Ovary (tissue), 9 donors: ENCODE data around the gene USP9X. TPM values are rescaled to one million over a fixed set of nuclear protein-coding genes. Genes with fewer than 3 reads are reported as not detected.
A peak's percentile ranks its signal among the peaks of the same experiment; 100 is the strongest.
"Not testable (repeated sequence)": the region's sequence is repeated elsewhere in the genome, so short reads cannot be mapped to it uniquely, and the experiment has no call there.

Experiments used
- DNase-seq, 5 donors: peaks; one replicate each; pipeline ENCODE4 v3.0.0-alpha.2; 2019 to 2020
- H3K27ac ChIP-seq, 2 donors: fragments of 200-600 bp; one replicate each; pipeline versions ENCODE4 v1.5.1 to v1.8.0; 2019 to 2022
- H3K27me3 ChIP-seq: fragments of 200-600 bp; one replicate; pipeline ENCODE4 v1.8.0; 2022
- H3K36me3 ChIP-seq: fragments of 200-600 bp; sonication (generic); one replicate; pipeline ENCODE4 v1.5.1; 2019
- H3K4me1 ChIP-seq: one replicate; pipeline ENCODE4 v1.8.1; 2013; ENCODE audit warnings: mild to moderate bottlenecking, moderate library complexity; ENCODE audit not compliant: insufficient read depth
- H3K4me3 ChIP-seq: fragments of 200-600 bp; sonication (generic); one replicate; pipeline ENCODE4 v1.5.1; 2017
- H3K9me3 ChIP-seq, 2 donors: fragments of 200-600 bp in 1 of 2; sonication (generic) in 1 of 2; one replicate each; pipeline versions ENCODE4 v1.5.1 to v1.8.1; 2013 to 2019; ENCODE audit warnings: mild to moderate bottlenecking in 1 of 2, moderate library complexity in 1 of 2
- EP300 ChIP-seq: sonication (generic); formaldehyde crosslinking; IDR thresholded peaks from one replicate; pipeline ENCODE4 v1.6.1; 2017; ENCODE audit warnings: antibody characterized with exemption
- POLR2A ChIP-seq: fragments of 450-650 bp; IDR thresholded peaks from one replicate; pipeline ENCODE4 v1.6.1; 2017; ENCODE audit warnings: antibody characterized with exemption, mild to moderate bottlenecking, moderate library complexity
- WGBS, 3 donors: extraction: QIAGEN DNeasy Blood & Tissue Kit in 1 of 3; methylation state at CpG; one replicate each; pipeline versions ENCODE4 v1.1.5 to v1.1.7; 2013 to 2017; 5-methylcytosine and 5-hydroxymethylcytosine counted together
- intact Hi-C, 4 donors: fragments of 100-400 bp; cut with DNase I; formaldehyde crosslinking; loops; one replicate each; pipeline versions ENCODE4 v1.11.0 to v1.15.1; 2022 to 2023
- polyA plus RNA-seq, 2 donors: library from polyadenylated mRNA; stranded (reverse); fragments of 200-250 nt in 1 of 2; fragments of 350-450 nt in 1 of 2; fragmentation: Illumina TruSeq in 1 of 2; extraction: RNeasy Lipid Tissue Mini Kit (QIAGEN cat#74804) in 1 of 2; gene quantifications; one replicate each; pipeline ENCODE4 v1.2.3, GENCODE V29; 2013 to 2014
- total RNA-seq, 7 donors: library from RNA; depleted of rRNA in 2 of 7; stranded (reverse); fragments of >200 nt in 2 of 7; fragmentation: NEBNext Ultra II Directional in 3 of 7; extraction: Animal tissue kit (Norgen Biotek cat#: 25700) in 3 of 7; gene quantifications; one replicate each; pipeline versions ENCODE4 v1.1.0 to v1.2.4, GENCODE V29; 2016 to 2023
- TF ChIP-seq, protein P1 (sequence below), 3 donors: fragments of 450-650 bp in 2 of 3; fragments of 200-600 bp in 1 of 3; IDR thresholded peaks; one replicate each; pipeline versions ENCODE4 v1.5.1 to v1.8.0; 2016 to 2022; ENCODE audit warnings: antibody characterized with exemption in 3 of 3, mild to moderate bottlenecking in 1 of 3
- donor health status: DM: no; HTN: no; CAD: no; lungs with moderate emphysema.
- donor health status: DM: no; HTN: no; CAD: no.
- donor health status: Bipolar disorder and iron deficiency.
- donor health status: DM: yes; HTN: yes; CAD: no.
- donor health status: DM: no; HTN: no; CAD: no.
- donor health status: DM: yes; HTN: yes; CAD: no.

Gene USP9X
- total and polyA plus RNA-seq, 9 donors: 14.2 to 95.1 (median 60.0) TPM

GRCh38 chrX:41180194-41180908, 95.1 kb downstream of the USP9X start:
- TF ChIP-seq POLR2A: no peak
- TF ChIP-seq, protein P1, sequence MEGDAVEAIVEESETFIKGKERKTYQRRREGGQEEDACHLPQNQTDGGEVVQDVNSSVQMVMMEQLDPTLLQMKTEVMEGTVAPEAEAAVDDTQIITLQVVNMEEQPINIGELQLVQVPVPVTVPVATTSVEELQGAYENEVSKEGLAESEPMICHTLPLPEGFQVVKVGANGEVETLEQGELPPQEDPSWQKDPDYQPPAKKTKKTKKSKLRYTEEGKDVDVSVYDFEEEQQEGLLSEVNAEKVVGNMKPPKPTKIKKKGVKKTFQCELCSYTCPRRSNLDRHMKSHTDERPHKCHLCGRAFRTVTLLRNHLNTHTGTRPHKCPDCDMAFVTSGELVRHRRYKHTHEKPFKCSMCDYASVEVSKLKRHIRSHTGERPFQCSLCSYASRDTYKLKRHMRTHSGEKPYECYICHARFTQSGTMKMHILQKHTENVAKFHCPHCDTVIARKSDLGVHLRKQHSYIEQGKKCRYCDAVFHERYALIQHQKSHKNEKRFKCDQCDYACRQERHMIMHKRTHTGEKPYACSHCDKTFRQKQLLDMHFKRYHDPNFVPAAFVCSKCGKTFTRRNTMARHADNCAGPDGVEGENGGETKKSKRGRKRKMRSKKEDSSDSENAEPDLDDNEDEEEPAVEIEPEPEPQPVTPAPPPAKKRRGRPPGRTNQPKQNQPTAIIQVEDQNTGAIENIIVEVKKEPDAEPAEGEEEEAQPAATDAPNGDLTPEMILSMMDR (IDR thresholded peaks at IDR 0.05): peak; percentile 36 to 55 (median 50)
- Histone ChIP-seq H3K4me3 (no peak overlapping the region), H3K27ac (no peak overlapping the region), H3K27me3 (no peaks in the 10 kb centered on the region), H3K9me3 (no peaks in the 10 kb centered on the region), H3K36me3 (no peaks in the 10 kb centered on the region), H3K4me1 (no peaks in the 10 kb centered on the region)
- intact Hi-C loops: loop anchor here (5.0 to 10.0 kb wide), 4 partner anchors 64 to 1893 kb away; no protein-coding TSS in a partner anchor
- DNase-seq: peak; percentile 32 to 65 (median 56)
- 35 to 38% (median 36%) methylated on average over 5 of the region's 5 CpGs for WGBS, 3 donors

DNA sequence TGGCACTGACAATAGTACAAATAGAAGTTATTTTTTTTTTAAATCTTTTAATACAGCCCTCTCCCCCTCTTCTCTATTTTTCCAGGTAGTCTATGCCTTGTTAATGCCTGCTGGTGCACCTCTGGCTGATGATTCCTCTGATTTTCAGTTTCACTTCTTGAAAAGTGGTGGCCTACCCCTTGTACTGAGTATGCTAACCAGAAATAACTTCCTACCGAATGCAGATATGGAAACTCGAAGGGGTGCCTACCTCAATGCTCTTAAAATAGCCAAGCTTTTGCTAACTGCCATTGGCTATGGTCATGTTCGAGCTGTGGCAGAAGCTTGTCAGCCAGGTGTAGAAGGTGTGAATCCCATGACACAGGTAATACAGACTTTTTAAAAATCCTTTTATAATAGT, 99.1 kb downstream of the USP9X start:
- TF ChIP-seq POLR2A: no peak
- TF ChIP-seq, protein P1 (IDR thresholded peaks at IDR 0.05): no peak
- Histone ChIP-seq H3K4me3 (no peak overlapping the region), H3K9me3 (no peaks in the 10 kb centered on the region), H3K36me3 (no peaks in the 10 kb centered on the region), H3K27me3 (no peaks in the 10 kb centered on the region), H3K27ac (no peak overlapping the region), H3K4me1 (no peaks in the 10 kb centered on the region)
- DNase-seq: no peak
- WGBS, 3 donors: 81 to 90% (median 88%) methylated on average over 3 of the region's 3 CpGs
- intact Hi-C loops: loop anchor here (5.0 to 10.0 kb wide), 4 partner anchors 60 to 1897 kb away; no protein-coding TSS in a partner anchor

- H3K4me1 ChIP-seq, H3K27ac ChIP-seq, H3K36me3 ChIP-seq, DNase-seq, H3K9me3 ChIP-seq, H3K4me3 ChIP-seq, H3K27me3 ChIP-seq: not testable (repeated sequence)
- WGBS, 3 donors: 91 to 97% (median 93%) methylated on average over 7 of the region's 7 CpGs
- intact Hi-C loops: loop anchor here in 2 of 4 donors (10.0 kb wide), 2 partner anchors 58 to 68 kb away; no protein-coding TSS in a partner anchor
These were observed 101.7 kb downstream of the USP9X start for GRCh38 chrX:41186946-41187345.

- Histone ChIP-seq H3K27ac (no peak overlapping the region), H3K9me3 (no peaks in the 10 kb centered on the region), H3K4me3 (no peak overlapping the region), H3K27me3 (no peaks in the 10 kb centered on the region), H3K4me1 (no peaks in the 10 kb centered on the region), H3K36me3 (no peaks in the 10 kb centered on the region)
- intact Hi-C loops: loop anchor here in 2 of 4 donors (10.0 kb wide), 2 partner anchors 56 to 66 kb away; no protein-coding TSS in a partner anchor
- 57 to 61% (median 60%) methylated on average over 1 of the region's 1 CpG for WGBS, 3 donors
- no peak for TF ChIP-seq EP300
- TF ChIP-seq POLR2A: no peak
- TF ChIP-seq, protein P1 (IDR thresholded peaks at IDR 0.05): no peak
- no peak for DNase-seq
These were observed 103.9 kb downstream of the USP9X start for GRCh38 chrX:41189156-41189555.

- Histone ChIP-seq H3K27me3 (no peaks in the 10 kb centered on the region), H3K36me3 (no peaks in the 10 kb centered on the region), H3K27ac (no peak overlapping the region), H3K4me3 (no peak overlapping the region), H3K4me1 (no peaks in the 10 kb centered on the region), H3K9me3 (no peaks in the 10 kb centered on the region)
- 96 to 97% (median 96%) methylated on average over 3 of the region's 3 CpGs for WGBS, 3 donors
- TF ChIP-seq POLR2A (no peak), EP300 (no peak)
- TF ChIP-seq, protein P1 (IDR thresholded peaks at IDR 0.05): no peak
- DNase-seq: no peak
- intact Hi-C loops: no loop called here
These were observed 107.6 kb downstream of the USP9X start for GRCh38 chrX:41192880-41193279.
